ENCODE measurements around the gene PTRHD1.
"Not testable (repeated sequence)": the region's sequence is repeated elsewhere in the genome, so short reads cannot be mapped to it uniquely, and the experiment has no call there.

PTRHD1 gene

DNA sequence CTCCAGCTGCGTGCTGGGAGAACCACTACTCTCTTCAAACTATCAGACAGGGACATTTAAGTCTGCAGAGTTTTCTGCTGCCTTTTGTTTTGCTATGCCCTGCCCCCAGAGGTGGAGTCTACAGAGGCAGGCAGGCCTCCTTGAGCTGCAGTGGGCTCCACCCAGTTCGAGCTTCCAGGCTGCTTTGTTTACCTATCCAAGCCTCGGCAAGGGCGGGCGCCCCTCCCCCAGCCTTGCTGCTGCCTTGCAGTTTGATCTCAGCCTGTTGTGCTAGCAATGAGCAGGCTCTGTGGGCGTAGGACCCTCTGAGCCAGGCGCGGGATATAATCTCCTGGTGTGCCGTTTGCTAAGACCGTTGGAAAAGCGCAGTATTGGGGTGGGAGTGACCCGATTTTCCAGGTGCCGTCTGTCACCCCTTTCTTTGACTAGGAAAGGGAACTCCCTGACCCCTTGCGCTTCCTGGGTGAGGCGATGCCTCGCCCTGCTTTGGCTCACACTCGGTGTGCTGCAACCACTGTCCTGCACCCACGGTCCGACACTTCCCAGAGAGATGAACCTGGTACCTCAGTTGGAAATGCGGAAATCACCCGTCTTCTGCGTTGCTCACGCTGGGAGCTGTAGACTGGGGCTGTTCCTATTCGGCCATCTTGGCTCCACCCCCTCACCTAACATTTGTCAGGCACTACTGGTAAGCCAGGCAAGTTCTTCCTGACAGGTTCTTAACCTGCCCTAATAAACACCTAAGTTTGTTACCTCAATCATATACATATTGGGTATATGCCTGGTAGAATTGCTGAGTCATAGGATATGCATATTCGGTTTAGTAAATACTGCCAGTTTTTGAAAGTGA, 12.8 kb upstream of the PTRHD1 start:
- DNase-seq, result not testable (repeated sequence)

DNA sequence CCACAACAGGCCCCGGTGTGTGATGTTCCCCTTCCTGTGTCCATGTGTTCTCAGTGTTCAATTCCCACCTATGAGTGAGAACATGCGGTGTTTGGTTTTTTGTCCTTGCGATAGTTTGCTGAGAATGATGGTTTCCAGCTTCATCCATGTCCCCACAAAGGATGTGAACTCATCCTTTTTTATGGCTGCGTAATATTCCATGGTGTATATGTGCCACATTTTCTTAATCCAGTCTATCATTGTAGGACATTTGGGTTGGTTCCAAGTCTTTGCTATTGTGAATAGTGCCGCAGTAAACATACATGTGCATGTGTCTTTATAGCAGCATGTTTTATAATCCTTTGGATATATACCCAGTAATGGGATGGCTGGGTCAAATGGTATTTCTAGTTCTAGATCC, 7.3 kb upstream of the PTRHD1 start:
- DNase-seq, result not testable (repeated sequence)

DNA sequence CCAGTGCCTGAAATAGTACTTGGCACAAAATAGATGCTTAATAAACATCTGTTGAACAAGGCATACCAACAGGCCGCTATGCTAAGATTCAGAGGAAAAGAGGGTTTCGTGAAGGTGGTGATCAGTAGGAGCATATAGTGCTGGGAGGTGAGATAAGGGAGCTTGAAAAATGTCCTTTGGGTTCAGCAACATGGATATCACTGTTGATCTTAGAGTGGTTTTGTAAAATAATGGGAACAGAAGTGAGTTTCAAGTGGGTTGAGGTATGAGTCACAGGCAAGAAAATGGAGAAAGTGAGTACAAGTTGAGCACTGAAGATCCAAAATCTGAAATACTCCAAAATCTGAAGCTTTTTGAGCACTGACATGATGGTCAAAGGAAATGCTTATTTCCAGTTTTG, 4.5 kb upstream of the PTRHD1 start:
- no peak for DNase-seq

DNA sequence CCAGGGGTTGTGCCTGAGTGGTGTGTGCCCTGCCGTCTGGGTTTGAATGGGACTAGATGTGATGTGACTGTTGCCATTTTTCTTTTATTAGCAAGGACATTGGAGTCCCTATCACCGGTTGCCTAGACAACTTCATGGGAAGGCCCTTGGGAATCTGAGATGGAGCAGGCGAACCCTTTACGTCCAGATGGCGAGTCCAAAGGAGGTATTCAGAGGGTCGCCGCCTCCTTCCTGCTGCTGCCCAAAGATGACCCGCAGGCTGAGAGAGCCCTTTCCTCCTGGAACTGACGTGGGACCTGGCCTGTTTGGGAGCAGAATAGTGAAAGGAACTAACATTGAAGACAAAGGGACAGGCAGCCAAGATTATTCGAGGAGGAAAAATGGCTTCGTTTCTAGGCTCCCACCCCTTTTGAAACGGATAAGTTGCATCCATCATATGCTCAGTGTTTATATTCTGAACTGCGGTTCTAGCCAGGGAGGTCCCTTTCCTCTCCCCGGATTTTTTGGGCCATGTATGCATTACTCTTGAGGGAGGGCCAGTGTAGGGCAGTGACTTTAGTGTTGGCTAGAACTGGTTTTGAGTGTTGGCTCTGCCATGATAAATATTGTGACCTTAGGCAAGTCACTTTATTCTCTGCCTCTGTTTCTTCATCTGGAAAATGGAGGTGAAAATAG, 707 bp upstream of the PTRHD1 start:
- DNase-seq, result no peak

DNA sequence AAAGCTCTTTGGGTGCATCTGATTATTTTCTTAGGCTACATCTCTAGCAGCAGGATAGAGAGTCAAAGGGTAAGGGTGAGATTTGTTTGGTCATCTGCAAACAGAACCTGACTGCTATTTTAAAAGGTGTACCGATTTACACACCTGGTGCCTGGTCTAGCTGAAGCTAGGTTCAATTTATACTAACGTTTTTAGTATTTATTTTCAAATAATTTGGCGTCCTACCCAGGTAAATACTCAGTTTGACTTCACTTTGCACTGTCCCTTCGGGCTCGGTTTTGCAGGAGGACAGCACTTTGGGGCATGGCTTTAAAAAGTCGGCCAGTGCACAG, 683 bp downstream of the PTRHD1 start:
- no peak for DNase-seq

DNA sequence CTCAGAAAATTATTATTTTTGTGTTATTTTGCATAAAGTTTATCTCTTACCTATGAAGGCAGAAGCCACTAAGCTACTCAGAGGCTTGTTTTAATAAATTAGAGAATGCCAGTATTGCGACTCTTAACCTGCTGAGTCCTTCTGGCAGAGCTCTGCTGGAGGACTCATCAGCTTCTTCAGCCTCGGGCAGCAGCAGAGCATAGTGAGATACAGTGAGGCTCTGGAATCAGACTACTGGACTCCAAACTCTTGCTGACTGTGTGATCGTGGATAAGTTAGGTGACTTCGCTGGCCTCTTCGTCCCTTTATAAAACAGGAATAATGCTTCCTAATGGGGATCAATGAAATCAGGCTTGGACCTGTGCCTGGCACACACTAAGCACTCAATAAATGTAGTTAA, 1.7 kb downstream of the PTRHD1 start:
- DNase-seq, result no peak

DNA sequence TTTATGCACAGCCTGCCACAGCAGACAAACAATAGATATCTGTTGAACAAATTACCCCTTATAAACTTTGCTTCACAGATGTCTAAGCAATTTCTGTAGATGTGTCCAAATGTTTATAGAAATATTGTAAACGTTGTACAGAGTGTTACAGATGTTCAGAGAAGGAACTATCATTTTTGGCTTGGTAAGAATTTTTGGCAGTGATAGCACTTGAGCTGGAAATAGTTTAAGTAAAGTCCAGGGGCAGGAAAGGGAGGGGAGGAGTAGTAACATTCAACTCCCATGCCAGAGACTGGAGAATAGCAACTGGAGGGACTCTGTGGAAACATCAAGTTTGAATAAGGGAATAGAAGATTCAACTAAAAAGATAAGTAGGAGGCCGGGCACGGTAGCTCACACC, 4.4 kb downstream of the PTRHD1 start:
- DNase-seq, result no peak

DNA sequence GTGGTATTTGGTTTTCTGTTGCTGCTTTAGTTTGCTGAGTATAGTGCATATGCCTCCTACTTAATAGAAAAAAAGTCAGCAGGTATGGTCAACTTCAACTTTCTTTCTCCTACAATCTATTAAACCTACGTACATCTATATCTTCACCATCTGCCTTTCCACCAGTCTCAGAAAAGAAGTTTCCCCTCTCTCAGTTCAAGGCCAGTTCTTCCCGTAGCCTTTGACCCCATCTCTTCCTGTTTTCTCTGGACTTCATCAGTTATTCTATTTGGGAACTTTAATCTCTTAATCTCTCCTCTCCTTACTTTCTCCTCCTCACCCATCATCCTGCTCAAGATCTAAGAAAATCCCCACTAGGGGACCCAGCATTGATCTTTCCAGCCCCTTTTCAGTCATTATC, 5.7 kb downstream of the PTRHD1 start:
- no peak for DNase-seq

DNA sequence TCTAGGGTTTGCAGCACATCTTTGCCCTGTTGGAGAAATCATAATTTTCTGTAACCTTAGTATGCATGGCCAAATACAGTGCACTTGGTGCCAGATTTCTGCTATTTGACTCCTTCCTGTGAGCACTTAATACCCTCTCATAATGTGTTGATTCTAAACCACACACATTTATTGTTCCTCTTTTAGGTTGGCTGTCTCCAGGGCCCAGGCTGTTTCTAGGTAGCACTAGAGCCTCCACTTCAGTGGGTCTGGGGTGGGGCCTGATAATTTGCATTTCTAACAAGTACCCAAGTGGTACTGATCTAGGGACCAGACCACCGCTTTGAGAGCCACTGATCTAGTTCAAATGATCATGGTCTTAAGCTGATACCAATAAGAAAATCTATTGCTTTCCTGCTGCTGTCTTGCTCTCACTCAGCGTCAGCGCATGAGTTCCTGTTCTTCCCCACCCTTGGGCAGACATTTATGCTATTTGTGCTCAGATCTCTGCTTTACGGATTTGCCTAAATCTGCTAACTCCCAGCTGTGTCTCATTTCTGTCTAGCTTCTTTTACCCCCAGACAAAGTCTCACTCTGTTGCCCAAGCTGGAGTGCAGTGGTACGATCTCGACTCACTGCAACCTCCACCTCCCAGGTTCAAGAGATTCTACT, 7.4 kb downstream of the PTRHD1 start:
- DNase-seq, result no peak

DNA sequence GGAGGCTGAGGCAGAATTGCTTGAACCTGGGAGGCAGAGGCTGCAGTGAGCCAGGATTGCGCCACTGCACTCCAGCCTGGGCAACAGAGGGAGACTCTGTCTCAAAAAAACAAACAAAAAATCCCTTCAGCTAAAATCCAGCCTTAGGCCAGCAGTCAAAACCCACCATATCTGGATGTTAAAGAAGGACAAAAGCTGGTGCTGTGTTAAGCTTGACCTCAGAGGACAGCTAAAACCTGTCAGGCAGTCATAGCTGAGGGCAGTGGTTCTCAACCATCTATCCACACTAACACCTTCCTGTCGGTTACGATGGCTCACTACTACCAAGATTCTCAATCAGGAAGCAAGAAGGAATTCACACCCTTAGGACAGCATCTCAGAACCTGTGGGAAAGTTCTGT, 9.6 kb downstream of the PTRHD1 start:
- DNase-seq, result no peak

DNA sequence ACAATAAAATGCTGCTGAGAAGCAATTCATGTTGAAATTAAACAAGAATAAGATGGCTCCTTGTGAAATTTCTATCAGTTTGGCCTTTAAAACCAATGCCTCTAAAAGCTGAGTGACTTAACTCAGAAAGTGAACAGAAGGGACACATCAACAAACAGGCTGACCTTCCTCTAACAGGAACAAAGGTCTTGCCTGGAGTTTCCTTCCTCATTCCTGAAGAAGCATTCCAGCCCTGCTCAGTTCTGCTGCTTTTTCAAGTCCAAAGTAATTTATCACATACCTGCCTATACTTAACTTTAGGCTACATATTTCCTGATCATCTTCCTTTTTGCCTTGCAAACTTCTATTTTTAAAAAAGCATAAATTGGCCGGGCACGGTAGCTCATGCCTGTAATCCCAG, 14.1 kb downstream of the PTRHD1 start:
- no peak for DNase-seq

DNA sequence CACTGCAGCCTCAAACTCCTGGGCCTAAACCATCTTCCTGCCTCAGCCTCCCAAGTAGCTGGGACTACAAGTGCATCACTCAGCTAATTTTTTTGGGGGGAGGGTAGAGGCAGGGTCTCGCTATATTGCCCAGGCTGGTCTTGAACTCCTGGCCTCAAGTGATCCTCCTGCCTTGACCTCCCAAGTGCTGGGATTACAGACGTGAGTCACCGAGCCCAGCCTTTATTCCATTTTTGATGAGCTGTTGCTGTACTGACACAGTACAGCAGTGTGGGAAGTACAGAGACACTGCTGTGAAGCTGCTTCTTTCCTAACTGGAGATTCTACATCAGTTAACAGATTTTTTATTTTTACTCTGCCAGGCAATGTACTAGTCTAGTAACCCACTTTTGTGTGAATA, 18.8 kb downstream of the PTRHD1 start:
- DNase-seq, result no peak

DNA sequence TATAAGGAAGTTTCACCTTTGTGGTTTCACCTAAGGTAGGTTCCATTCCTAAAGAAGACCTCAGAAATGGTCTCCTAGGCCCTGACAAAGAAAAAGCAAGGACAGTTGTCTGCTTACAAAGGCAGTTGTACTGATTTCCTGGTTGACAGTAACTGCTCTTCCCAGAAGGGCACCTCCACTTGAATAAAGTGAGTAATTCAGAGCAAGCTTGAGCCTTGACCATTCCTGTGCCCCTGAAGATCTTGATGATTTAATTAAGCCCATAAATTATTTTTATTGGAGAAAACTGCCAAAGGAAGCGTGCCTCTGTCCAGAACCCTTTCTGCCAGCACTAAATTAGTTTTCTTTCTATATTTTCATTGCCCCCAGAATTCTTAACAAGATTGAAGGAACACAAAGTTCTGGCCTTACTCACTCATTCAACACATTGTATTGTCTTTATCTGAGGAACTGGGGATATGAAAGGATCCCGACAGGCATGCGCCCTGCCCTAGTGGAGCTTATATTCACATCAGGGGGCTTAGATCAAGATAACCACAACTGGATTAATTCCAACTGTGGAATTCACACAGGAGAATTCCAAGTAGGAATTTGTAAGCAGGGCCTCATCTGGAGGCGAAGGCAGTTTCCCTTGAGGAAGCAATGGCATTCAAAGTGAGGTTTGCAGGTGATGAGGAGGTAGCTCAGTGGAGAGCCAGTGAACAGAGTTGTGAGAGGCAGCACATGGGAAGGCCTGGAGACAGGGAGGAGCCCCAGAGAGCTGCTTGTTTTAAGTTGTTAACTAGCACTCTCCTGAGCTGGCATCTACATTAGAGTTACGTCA, 21.2 kb downstream of the PTRHD1 start:
- no peak for DNase-seq

DNA sequence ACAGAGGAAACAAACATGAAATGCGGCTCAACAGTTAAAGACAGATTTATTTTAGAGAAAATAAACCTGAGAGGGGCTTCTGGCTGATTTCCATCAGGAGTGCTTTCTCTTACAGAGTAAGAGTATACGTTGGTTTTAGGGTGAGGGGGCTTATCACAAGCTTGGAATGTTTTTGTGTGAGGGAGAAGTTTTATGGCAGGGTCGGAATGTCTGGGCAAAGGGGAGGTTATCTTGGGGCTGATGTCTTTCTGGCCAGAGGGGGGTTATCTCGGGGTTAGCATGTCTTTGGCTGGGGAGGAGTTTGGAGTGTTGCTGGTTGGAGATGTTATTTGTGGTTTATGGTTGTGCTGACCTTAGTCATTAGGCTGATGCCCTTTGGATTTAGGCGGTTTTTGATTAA, 22.1 kb downstream of the PTRHD1 start:
- DNase-seq, result no peak

DNA sequence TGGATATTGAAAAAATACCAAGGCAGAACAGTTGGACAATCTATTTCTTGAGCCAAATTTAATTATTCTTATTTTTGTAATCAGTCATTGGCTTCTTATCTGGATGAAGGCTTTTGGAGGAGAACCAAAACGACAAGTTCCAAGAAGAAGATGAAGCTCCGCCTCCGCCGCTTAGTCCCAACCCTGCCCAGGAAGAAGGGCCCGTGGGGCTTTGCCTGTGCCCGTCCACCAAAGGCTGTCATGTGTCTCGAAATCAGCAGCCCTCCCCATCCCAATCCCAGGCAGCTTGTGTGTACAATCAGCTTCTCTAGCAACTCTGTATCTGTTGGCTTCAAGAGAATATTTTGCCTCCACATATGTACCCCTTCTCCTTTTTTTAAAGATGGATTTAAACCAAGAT, 24.6 kb downstream of the PTRHD1 start:
- DNase-seq, result no peak

DNA sequence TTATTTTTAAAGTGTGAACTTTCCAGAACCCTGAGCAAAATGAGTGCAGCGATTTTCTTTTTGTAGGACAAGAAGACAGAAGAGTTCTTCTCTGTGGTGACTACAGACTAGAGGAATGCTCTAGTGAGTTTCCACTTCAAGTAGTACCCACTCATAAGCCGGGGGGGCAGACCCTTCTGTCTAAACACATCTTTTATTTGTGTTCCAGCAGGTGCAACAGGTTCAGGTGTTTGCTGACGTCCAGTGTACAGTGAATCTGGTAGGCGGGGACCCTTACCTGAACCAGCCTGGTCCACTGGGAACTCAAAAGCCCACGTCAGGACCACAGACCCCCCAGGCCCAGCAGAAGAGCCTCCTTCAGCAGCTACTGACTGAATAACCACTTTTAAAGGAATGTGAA, 25.2 kb downstream of the PTRHD1 start:
- no peak for DNase-seq

DNA sequence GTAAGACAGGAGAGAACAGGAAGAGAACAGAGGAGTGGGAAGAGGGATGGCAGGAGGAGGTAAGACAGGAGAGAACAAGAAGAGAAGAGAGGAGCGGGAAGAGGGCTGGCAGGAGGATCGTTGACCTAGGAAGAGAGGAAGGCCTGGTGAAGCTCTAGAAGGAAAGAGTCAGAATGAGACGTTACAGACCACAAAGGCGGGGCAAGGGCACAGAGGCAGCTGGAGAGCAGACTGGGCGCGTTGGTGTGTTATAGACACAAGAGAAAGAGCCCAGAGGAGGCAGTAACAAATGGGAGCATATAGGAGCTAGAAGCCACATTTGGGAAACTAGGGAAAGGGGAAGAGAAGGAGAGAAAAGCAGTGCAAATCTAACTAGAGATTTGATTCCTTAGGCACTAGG, 26.6 kb downstream of the PTRHD1 start:
- no peak for DNase-seq

DNA sequence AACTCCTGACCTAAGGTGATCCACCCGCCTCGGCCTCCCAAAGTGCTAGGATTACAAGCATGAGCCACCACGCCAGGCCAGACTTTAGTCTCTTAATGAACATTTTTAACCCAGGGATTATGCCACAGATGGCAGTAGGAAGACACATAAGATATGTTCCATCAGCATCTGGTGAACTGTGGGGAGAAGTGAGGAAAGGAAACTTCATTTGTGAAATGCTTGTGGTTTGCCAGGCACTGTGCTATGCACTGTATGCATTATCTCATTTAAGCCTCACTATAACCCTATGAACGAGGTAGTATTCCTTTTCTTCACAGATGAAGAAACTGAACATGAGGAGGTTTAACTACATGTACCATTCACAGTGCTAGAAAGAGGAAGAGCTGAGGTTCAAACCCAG, 29.3 kb downstream of the PTRHD1 start:
- DNase-seq, result no peak

DNA sequence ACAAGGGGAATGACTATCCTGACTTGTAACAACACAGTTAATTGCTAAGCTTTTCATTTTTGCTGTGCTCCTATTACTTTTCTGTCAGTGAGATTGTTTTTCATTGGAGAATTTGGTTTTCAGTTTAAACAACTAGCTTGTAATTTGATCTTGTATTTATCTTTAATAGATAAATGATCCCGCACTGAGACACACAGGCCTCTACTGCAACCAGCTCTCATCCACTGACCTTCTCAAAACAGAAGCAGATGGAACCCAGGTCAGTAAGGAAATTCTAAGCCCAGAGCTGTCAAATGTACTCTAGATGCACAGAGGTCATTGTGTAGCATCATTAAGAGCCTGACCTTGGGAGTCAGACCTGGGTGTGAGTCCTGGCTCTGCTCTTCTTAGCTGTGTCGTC, 30.7 kb downstream of the PTRHD1 start:
- no peak for DNase-seq

DNA sequence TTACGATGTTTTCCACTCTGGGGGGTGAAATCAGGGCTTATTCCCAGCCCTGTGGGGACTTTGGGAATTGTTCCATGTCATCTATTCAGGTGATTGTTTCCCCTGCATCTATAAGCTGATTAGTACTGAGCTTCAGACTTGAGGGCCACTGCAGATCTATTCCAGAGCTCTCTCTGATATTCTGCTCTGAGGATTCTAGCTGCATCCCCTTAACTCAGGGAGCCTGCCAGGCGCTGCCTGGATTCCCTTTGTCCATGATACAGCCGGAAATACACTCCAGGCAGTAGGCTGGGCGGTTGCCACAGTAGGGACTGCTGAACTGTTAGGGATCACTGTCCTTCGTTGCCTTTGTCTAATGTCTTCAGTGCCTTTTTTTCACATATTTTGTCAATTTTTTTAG, 31.3 kb downstream of the PTRHD1 start:
- no peak for DNase-seq

DNA sequence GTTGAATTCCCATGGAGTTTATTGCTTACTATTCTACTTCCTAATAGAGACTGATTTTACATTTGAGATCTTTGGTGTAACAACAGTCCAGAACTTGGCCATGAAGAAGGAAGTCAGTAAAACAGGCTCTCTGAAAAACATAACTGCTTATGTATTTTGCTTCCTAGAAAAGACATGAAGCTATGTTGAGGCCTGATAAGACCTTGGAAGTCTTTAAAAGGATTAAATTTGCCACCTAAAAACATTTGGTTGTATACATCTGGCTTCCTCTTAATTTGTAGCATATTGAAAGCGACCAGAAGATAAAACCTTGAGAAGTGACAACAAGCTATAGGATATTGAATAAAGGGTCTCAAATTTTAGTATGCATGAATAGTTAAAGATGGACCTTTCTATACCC, 36.4 kb downstream of the PTRHD1 start:
- DNase-seq, result no peak

DNA sequence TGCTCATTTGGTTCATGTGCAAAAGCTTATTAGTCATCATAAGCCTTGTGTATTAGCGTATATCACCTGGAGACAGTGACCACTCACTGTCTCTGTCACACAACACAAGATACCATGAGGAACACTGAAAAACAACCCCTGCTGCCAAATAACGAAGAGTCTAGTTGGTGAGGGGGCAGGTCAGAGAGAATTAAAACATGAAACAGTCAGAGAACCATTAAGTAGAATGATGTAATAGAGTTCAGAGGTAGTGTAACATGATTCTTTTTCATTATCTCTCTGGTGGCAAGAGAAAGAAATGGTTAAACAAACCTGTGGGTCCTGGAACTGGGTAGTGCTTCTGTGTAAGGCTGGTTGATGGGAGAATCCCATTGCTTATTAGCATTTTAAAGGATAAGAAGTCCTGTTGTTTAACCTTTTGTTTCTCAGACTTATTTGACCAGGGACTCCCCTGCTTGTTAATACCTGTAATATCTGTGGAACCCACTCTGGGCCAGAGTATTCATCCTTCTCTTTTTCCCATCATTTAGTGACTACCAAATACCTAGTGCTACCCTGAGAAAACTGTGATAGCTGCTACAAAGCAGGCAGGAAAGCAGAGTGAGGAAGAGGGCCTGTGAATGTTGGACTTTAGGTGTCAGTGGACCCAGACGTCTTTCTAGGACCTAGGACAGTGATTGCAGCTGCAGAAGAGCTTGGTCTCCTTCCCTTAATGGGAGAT, 38.0 kb downstream of the PTRHD1 start:
- no peak for DNase-seq
